ENCODE measurements around the gene SLC12A6.

- TF ChIP-seq, protein P1, sequence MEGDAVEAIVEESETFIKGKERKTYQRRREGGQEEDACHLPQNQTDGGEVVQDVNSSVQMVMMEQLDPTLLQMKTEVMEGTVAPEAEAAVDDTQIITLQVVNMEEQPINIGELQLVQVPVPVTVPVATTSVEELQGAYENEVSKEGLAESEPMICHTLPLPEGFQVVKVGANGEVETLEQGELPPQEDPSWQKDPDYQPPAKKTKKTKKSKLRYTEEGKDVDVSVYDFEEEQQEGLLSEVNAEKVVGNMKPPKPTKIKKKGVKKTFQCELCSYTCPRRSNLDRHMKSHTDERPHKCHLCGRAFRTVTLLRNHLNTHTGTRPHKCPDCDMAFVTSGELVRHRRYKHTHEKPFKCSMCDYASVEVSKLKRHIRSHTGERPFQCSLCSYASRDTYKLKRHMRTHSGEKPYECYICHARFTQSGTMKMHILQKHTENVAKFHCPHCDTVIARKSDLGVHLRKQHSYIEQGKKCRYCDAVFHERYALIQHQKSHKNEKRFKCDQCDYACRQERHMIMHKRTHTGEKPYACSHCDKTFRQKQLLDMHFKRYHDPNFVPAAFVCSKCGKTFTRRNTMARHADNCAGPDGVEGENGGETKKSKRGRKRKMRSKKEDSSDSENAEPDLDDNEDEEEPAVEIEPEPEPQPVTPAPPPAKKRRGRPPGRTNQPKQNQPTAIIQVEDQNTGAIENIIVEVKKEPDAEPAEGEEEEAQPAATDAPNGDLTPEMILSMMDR (conservative IDR thresholded peaks at IDR 0.05; ENCODE audit: low read length) = no peak
- TF ChIP-seq EZH2phosphoT487 (IDR thresholded peaks at IDR 0.05; ENCODE audit: borderline replicate concordance) = no peak
These were observed 20.1 kb upstream of the SLC12A6 start for GRCh38 chr15:34357653-34358052.
